GM21717 (cell line): Measurements from ENCODE around the gene LKAAEAR1.

Source experiments
- ATAC-seq: cut with Tn5 transposase; IDR thresholded peaks from one replicate; pipeline ENCODE4 v1.9.1; 2021; ENCODE audit warnings: mild to moderate bottlenecking, moderate library complexity; ENCODE audit not compliant: unreplicated experiment

LKAAEAR1 gene

GRCh38 chr20:64052987-64053840 is 31.0 kb downstream of the LKAAEAR1 start:
- no peak for ATAC-seq

GRCh38 chr20:64052326-64052722 is 31.9 kb downstream of the LKAAEAR1 start:
- ATAC-seq: no peak

GRCh38 chr20:64051561-64052325 is 32.5 kb downstream of the LKAAEAR1 start:
- no peak for ATAC-seq

- ATAC-seq: no peak
Observed at GRCh38 chr20:64051033-64051452, 33.2 kb downstream of the LKAAEAR1 start.

GRCh38 chr20:64050261-64051032 is 33.8 kb downstream of the LKAAEAR1 start:
- no peak for ATAC-seq

GRCh38 chr20:64049878-64050260 is 34.3 kb downstream of the LKAAEAR1 start:
- ATAC-seq: no peak

GRCh38 chr20:64049060-64049877 is 34.9 kb downstream of the LKAAEAR1 start, which contains the start of gene SOX18:
SOX18 (minus strand) TSS chr20:64049639; CDS start chr20:64049516, 123 bp downstream.
- ATAC-seq: no peak

- ATAC-seq: no peak
Observed at GRCh38 chr20:64048402-64049044, 35.7 kb downstream of the LKAAEAR1 start.

- no peak for ATAC-seq
Observed at GRCh38 chr20:64047968-64048401, 36.2 kb downstream of the LKAAEAR1 start.

- no peak for ATAC-seq
Observed at GRCh38 chr20:64047046-64047389, 37.2 kb downstream of the LKAAEAR1 start.

- ATAC-seq: no peak
Observed at GRCh38 chr20:64045346-64046011, 38.7 kb downstream of the LKAAEAR1 start.

- no peak for ATAC-seq
Observed at GRCh38 chr20:64044484-64045247, 39.5 kb downstream of the LKAAEAR1 start.

- no peak for ATAC-seq
Observed at GRCh38 chr20:64043768-64044167, 40.4 kb downstream of the LKAAEAR1 start.

GRCh38 chr20:64042054-64042781 is 42.0 kb downstream of the LKAAEAR1 start:
- no peak for ATAC-seq

- no peak for ATAC-seq
Observed at GRCh38 chr20:64041781-64042053, 42.5 kb downstream of the LKAAEAR1 start.

GRCh38 chr20:64041040-64041780 is 43.0 kb downstream of the LKAAEAR1 start:
- no peak for ATAC-seq

GRCh38 chr20:64040231-64041039 is 43.8 kb downstream of the LKAAEAR1 start:
- ATAC-seq: no peak
